ENCODE data around the gene CARF. TPM values are rescaled to one million over a fixed set of nuclear protein-coding genes. Genes with fewer than 3 reads are reported as not detected.

Gene CARF, protein sequence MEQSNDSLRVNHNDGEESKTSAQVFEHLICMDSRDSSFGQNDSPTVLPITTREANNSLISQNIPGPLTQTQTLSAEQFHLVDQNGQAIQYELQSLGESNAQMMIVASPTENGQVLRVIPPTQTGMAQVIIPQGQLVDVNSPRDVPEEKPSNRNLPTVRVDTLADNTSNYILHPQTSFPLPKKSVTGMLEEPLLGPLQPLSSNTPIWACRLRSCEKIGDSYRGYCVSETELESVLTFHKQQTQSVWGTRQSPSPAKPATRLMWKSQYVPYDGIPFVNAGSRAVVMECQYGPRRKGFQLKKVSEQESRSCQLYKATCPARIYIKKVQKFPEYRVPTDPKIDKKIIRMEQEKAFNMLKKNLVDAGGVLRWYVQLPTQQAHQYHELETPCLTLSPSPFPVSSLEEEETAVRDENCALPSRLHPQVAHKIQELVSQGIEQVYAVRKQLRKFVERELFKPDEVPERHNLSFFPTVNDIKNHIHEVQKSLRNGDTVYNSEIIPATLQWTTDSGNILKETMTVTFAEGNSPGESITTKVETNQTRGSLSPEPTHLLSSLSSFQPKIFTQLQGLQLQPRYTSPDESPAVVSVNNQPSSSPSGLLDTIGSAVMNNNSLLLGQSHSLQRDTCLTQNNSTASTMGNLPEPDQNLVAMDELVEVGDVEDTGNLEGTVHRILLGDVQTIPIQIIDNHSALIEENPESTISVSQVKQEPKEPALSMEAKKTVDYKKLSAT
- 6.6 TPM for polyA plus RNA-seq (2013, experiment 1 of 2)
- polyA plus RNA-seq (2013, experiment 2 of 2): 7.0 TPM

DNA sequence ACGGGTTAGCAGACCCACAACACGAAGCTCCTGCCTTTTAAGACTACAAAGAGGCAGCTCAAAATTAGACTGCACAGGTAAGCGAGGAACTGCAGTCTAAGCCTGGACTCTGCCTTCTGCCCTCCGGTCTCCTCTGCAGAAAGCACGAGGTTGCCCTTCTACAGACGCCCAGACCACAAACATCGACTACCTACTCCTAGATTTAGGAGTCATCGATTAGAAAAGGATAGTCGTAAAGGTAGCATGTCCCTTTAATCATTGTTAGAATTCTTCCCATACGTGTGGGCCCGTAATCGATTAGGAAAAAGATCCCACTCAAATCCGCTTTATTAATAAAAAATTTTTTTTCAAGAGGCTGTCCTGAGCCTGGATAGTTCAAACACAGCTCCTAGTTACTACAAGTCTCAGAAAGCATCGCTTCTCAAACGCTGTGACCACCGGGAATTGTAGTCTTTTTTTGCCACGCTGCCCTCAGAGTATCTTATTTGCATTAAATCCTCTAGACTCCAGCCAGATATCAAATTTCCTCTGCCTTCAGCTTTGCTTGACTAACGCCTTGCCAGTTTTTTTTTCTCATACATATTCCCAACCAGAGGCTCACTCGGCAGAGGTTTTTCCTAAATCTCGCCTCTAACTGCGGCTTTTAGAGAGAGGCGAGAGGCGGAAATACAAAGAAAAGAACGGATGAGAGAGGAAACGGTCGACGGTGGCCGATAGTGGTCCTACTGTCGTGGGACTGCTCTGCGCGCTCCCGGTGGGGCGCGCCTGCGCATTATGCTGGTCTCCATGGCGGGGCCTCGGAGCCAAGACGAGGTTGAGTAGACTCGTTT is at the start of gene CARF, which contains the start of gene WDR12:
Gene CARF, plus strand, starts transcription at position 764 of the 830 bp plus-strand sequence. CDS start 29,628 bp downstream, outside the sequence.
Gene WDR12, minus strand, starts transcription at position 162 of the 830 bp plus-strand sequence. CDS start 197 bp downstream, outside the sequence.
- peaks cover 2% of the 10 kb centered on the region for H3K79me1 ChIP-seq (ENCODE audit: low read depth, low read length)
- peak within 1 kb of the TSS; percentile 78 for H3K9ac ChIP-seq (ENCODE audit: low read depth, low read length, poor library complexity)
- DNase-seq (ENCODE audit: low spot score): peak; percentile 93
- no peak within 1 kb of the TSS for H4K91ac ChIP-seq (ENCODE audit: low read depth, low read length, poor library complexity)
- no peaks in the 10 kb centered on the region for H3K27me3 ChIP-seq (ENCODE audit: control insufficient read depth in 3 of 3, insufficient read depth in 3 of 3, low read depth in 1 of 3, low read length in 3 of 3)
- H2AFZ ChIP-seq (ENCODE audit: low read length): peak within 1 kb of the TSS; percentile 91
- no CpG with 5 or more reads among the region's 39 CpGs for WGBS, 2 donors (ENCODE audit: extremely low coverage in 2 of 2, insufficient read length in 2 of 2, insufficient replicate concordance in 1 of 2)
- H2BK15ac ChIP-seq (ENCODE audit: low read length): no peak within 1 kb of the TSS
- H3K18ac ChIP-seq (ENCODE audit: low read length): no peak within 1 kb of the TSS
- H3K9me3 ChIP-seq (replicated peaks in 1 of 2; ENCODE audit: control insufficient read depth in 2 of 2, insufficient read depth in 1 of 2, low read depth in 1 of 2, low read length in 2 of 2): no peaks in the 10 kb centered on the region
- H2AK5ac ChIP-seq (ENCODE audit: low read depth, low read length): no peak within 1 kb of the TSS
- H3K4me1 ChIP-seq (ENCODE audit: control insufficient read depth in 2 of 2, insufficient read depth in 1 of 2, low read depth in 1 of 2, low read length in 2 of 2): peaks cover 3% of the 10 kb centered on the region in 2 donors
- H2BK5ac ChIP-seq (ENCODE audit: low read length): no peak within 1 kb of the TSS
- no peak within 1 kb of the TSS for H4K8ac ChIP-seq (ENCODE audit: low read depth, low read length)
- no peak within 1 kb of the TSS for H3K23ac ChIP-seq (ENCODE audit: low read depth, low read length, poor library complexity)
- no peak within 1 kb of the TSS for H3K4ac ChIP-seq (ENCODE audit: low read length)
- peaks cover 0 to 13% of the 10 kb centered on the region in 2 donors for H3K36me3 ChIP-seq (replicated peaks in 1 of 2; ENCODE audit: control insufficient read depth in 2 of 2, insufficient read depth in 2 of 2, low read length in 2 of 2)
- H3K4me2 ChIP-seq (ENCODE audit: insufficient read depth, low read length, poor library complexity, severe bottlenecking): peak within 1 kb of the TSS; percentile 58
- no peak within 1 kb of the TSS for H2BK12ac ChIP-seq (ENCODE audit: low read length)
- no peak within 1 kb of the TSS for H2BK120ac ChIP-seq (ENCODE audit: low read depth, low read length)
- H3K14ac ChIP-seq (ENCODE audit: low read length): no peak within 1 kb of the TSS
- peak within 1 kb of the TSS; percentile 94 for H3K27ac ChIP-seq (replicated peaks; ENCODE audit: low read length)
- H3K4me3 ChIP-seq (ENCODE audit: low read length in 2 of 2): peak within 1 kb of the TSS; percentile 91 to 92

- H2BK5ac ChIP-seq (ENCODE audit: low read length): peak overlapping the region; percentile 87
- peak overlapping the region; percentile 81 for H3K27ac ChIP-seq (replicated peaks; ENCODE audit: low read length)
- peak overlapping the region; percentile 84 for H3K4me2 ChIP-seq (ENCODE audit: insufficient read depth, low read length, poor library complexity, severe bottlenecking)
- no CpG with 5 or more reads among the region's 37 CpGs for WGBS, 2 donors (ENCODE audit: extremely low coverage in 2 of 2, insufficient read length in 2 of 2, insufficient replicate concordance in 1 of 2)
- H3K18ac ChIP-seq (ENCODE audit: low read length): peak overlapping the region; percentile 99
- no peak overlapping the region for H2BK120ac ChIP-seq (ENCODE audit: low read depth, low read length)
- H2AFZ ChIP-seq (ENCODE audit: low read length): peak overlapping the region; percentile 97
- no peak overlapping the region for H4K91ac ChIP-seq (ENCODE audit: low read depth, low read length, poor library complexity)
- DNase-seq (ENCODE audit: low spot score): peak; percentile 35
- no peaks in the 10 kb centered on the region for H3K4me1 ChIP-seq (ENCODE audit: control insufficient read depth in 2 of 2, insufficient read depth in 1 of 2, low read depth in 1 of 2, low read length in 2 of 2)
- H2BK15ac ChIP-seq (ENCODE audit: low read length): peak overlapping the region; percentile 58
- no peak overlapping the region for H4K8ac ChIP-seq (ENCODE audit: low read depth, low read length)
- H3K4ac ChIP-seq (ENCODE audit: low read length): no peak overlapping the region
- no peaks in the 10 kb centered on the region for H3K9me3 ChIP-seq (replicated peaks in 1 of 2; ENCODE audit: control insufficient read depth in 2 of 2, insufficient read depth in 1 of 2, low read depth in 1 of 2, low read length in 2 of 2)
- H2AK5ac ChIP-seq (ENCODE audit: low read depth, low read length): no peak overlapping the region
- H3K23ac ChIP-seq (ENCODE audit: low read depth, low read length, poor library complexity): no peak overlapping the region
- peak overlapping the region; percentile 83 to 97 for H3K4me3 ChIP-seq (ENCODE audit: low read length in 2 of 2)
- H2BK12ac ChIP-seq (ENCODE audit: low read length): no peak overlapping the region
- H3K14ac ChIP-seq (ENCODE audit: low read length): peak overlapping the region; percentile 38
- no peaks in the 10 kb centered on the region for H3K27me3 ChIP-seq (ENCODE audit: control insufficient read depth in 3 of 3, insufficient read depth in 3 of 3, low read depth in 1 of 3, low read length in 3 of 3)
- no peak overlapping the region for H3K9ac ChIP-seq (ENCODE audit: low read depth, low read length, poor library complexity)
- no peaks in the 10 kb centered on the region for H3K79me1 ChIP-seq (ENCODE audit: low read depth, low read length)
- no peaks in the 10 kb centered on the region for H3K36me3 ChIP-seq (replicated peaks in 1 of 2; ENCODE audit: control insufficient read depth in 2 of 2, insufficient read depth in 2 of 2, low read length in 2 of 2)
Measured at GRCh38 chr2:202870431-202871299, 41.4 kb upstream of the CARF start.

- Histone ChIP-seq H3K14ac (ENCODE audit: low read length) (peak within 1 kb of the TSS; percentile 89), H3K27me3 (ENCODE audit: control insufficient read depth in 3 of 3, insufficient read depth in 3 of 3, low read depth in 1 of 3, low read length in 3 of 3) (no peaks in the 10 kb centered on the region), H2AK5ac (ENCODE audit: low read depth, low read length) (no peak within 1 kb of the TSS), H2BK5ac (ENCODE audit: low read length) (peak within 1 kb of the TSS; percentile 87), H3K9ac (ENCODE audit: low read depth, low read length, poor library complexity) (peak within 1 kb of the TSS; percentile 92), H3K27ac (replicated peaks; ENCODE audit: low read length) (peak within 1 kb of the TSS; percentile 81), H2BK120ac (ENCODE audit: low read depth, low read length) (peak within 1 kb of the TSS; percentile 72), H3K23ac (ENCODE audit: low read depth, low read length, poor library complexity) (peak within 1 kb of the TSS; percentile 73), H3K4me3 (ENCODE audit: low read length in 2 of 2) (peak within 1 kb of the TSS; percentile 83 to 97), H3K18ac (ENCODE audit: low read length) (peak within 1 kb of the TSS; percentile 99), H4K91ac (ENCODE audit: low read depth, low read length, poor library complexity) (no peak within 1 kb of the TSS), H3K9me3 (replicated peaks in 1 of 2; ENCODE audit: control insufficient read depth in 2 of 2, insufficient read depth in 1 of 2, low read depth in 1 of 2, low read length in 2 of 2) (no peaks in the 10 kb centered on the region), H3K79me1 (ENCODE audit: low read depth, low read length) (no peaks in the 10 kb centered on the region), H3K4me2 (ENCODE audit: insufficient read depth, low read length, poor library complexity, severe bottlenecking) (peak within 1 kb of the TSS; percentile 84), H3K4me1 (ENCODE audit: control insufficient read depth in 2 of 2, insufficient read depth in 1 of 2, low read depth in 1 of 2, low read length in 2 of 2) (no peaks in the 10 kb centered on the region), H2BK15ac (ENCODE audit: low read length) (peak within 1 kb of the TSS; percentile 58), H3K4ac (ENCODE audit: low read length) (no peak within 1 kb of the TSS), H3K36me3 (replicated peaks in 1 of 2; ENCODE audit: control insufficient read depth in 2 of 2, insufficient read depth in 2 of 2, low read length in 2 of 2) (no peaks in the 10 kb centered on the region), H2BK12ac (ENCODE audit: low read length) (peak within 1 kb of the TSS; percentile 22), H4K8ac (ENCODE audit: low read depth, low read length) (no peak within 1 kb of the TSS), H2AFZ (ENCODE audit: low read length) (peak within 1 kb of the TSS; percentile 97)
- DNase-seq (ENCODE audit: low spot score): peak; percentile 87
- WGBS, 2 donors (ENCODE audit: extremely low coverage in 2 of 2, insufficient read length in 2 of 2, insufficient replicate concordance in 1 of 2): no CpG with 5 or more reads among the region's 93 CpGs
Measured at GRCh38 chr2:202871300-202872141, 40.6 kb upstream of the CARF start, which contains the start of gene ICA1L. ICA1L (minus strand) TSS chr2:202871766; CDS start chr2:202829009, 42,757 bp downstream.
